Hippocampal formation (tissue), 2 donors: ENCODE results near the gene SLC41A3.

Experiments used
- DNase-seq, 2 donors: peaks; one replicate each; lab custom pipeline; 2025; lab: John Stamatoyannopoulos, UW

The SLC41A3 gene

DNA sequence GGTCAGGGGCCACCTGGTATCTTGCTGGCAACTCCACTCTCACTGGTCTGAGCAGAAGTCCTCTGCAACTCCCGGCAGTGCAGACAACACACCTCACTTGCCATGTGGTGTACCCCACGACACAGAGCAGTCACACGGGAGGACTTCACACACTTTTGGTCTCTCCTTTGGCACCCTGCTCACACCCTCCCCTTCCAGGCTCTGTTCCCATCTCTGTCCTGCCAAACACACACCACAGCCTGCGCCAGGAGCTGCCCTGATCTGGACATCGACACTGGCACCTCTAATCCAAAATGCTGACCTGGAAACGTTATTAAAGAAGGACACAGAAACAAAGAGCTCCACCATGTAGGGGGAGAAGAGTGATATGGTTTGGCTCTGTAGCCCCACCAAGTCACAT is 57.2 kb downstream of the SLC41A3 start:
- DNase-seq, result no peak

DNA sequence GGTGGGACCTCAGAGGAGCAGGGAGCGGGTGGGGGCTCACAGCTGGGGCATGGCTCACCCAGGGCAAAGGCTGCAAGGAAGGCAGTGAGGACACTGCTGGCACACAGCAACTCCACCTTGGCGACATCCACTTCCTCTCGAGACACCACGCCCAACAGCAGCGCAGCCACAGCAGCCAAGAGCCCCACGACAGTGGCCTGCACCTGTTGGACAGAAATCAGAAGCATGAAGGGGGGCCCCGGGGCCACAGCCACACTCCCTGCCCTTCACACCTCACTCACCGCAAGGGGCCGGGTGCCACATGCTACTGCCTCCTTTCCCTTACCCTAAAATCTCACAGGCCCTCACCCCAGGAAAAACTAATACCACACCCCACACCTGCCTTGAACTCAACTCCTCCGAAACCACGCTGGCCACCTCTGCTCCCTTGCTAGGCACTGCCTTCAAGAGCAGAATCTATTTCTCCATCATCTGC is 57.6 kb downstream of the SLC41A3 start:
- no peak for DNase-seq

DNA sequence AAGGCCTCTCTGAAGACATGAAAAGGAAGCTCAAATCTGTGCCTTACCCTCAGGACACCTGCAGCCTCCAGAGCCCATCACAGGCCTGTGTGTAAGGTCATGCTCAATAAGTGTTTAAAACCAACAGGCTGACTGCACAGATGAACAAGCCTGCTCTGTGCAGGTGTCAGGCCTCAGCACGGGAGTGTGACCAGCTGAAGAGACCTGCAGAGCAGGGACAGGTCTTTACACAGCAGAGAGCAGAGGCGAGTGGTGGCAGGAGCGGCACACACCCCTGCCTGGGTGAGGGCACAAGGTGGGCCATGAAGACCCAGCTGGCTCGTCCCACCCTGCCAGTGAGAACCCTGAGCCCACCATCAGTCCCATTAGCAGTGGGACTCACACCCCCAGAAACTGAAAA is 58.1 kb downstream of the SLC41A3 start:
- no peak for DNase-seq

DNA sequence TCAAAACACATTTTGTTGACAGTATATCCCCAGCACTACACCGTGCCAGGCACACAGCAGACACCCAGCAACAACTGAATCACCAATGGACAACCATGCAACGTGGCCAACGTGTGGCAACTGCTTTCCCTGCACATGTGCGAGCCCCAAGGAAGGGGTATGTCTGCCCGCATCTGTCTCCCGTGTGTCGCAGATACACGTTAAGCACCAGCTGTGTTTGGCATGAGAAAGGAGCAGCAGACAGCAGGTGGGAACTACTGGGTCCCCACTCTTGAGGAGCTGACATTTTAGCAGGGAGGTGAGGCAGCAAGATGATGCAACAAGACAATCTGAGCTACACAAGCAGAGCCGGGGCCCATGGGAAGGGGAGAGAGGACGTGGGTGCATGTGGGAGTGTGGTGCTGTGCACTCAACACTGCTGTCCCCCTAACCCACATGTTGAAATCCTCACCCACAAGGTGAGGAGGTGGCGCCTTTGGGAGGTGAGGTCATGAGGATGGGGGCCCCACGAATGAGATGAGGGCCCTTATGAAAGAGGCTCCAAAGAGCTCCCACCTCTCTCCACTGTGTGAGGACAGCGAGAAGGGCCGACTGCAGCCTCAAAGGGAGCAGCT is 58.7 kb downstream of the SLC41A3 start:
- DNase-seq, result no peak

DNA sequence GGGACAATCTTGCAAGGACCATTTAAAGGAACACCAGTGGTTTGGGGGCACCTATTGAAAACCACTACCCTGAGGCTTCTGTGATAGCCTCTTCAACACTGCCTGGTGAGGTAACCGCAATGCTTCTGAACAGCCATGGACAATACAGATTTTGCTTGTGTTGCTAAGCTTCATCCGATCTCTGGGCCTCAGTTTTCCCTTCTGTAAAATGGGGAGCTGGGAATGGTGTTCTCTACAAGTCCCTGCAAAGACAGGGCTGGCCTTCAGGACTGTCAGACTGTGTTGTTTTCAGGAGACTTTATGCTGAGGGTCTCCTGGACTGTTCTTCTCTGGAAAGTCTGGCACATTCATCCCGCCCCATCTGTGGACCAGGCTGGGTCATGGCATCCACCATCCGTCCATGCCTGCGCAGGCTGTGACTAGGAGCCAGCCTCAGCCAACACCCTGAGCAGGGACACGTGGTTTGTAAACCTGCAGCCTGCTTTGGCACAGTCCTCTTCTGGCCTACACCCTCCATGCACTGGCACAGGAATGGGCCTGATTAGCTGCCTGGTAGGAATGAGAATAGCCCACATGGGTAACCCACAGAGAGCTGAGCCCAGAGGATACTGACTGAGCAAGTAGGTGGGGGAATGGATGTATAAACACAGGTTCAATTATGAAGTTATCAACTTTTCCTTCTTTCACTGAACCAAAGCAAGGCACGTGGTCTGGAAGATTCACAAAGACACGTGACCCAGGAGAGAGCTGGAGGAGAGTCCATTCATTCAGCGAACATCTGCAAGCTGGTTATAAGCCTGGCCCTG is 59.7 kb downstream of the SLC41A3 start:
- no peak for DNase-seq

DNA sequence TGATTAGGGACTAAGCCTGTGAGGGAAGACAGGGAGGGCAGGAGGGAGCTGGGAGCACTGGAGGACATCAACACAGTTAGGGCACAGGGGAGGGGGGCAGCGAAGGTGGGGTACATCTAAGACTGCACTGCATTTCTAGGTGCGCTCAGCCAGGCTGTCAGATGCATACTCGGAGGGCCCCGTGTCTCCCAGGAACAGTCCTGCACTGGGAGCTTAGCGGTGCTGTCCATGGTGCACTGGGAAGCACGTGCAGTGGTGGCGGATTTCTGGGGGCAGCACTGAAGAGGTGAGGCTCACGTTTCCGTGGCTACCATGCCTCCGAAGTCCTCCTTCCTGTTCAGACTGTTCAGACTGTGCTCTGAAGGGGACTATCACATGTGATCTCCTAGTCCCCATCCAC is 60.5 kb downstream of the SLC41A3 start:
- no peak for DNase-seq

DNA sequence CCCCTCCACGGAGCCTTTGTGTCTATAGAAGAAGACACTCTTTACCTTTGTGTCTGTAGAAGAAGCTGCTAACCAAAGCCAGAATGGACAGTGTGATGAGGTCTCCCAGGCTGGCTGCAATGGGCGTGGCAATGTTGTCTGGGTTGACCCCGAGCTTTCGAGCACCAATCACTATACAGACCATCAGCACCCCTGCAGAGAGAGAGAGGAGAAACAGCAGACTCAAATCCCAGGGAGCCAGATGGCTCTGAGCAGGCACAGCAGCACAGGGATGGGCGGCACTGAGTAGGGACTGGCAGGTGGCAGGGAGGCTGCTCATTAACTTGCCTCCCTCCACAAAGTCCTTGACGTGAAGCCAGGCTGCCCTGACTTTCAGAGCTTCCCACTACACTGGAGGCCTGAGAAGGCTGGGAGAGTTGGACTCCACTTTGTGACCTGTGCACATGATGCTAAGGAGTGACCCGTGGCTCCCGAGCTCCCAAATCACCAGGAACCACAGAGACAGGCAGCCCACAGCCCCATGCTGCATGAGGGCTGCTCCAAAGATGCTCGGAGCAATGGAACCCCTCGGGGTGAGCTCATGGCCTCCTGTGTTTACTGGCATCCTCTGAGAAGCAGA is 61.1 kb downstream of the SLC41A3 start:
- no peak for DNase-seq

DNA sequence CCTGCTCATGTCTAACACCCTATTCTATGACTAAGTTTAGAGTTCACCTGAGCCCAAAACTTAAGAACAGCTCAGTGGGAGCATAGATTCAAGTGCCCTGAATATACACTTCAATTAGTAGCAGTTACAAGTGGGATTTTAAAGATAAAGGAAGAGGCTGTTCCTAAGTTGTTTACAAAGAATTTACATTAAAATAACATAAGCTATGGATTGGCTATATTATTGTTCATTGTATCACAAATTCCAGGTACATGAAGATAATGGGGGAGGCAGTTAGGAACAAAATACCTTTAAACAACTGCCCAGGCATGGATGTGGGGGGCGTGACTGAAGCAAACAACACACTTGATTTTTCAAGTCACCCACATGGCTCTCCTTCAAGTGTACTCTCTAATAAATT is 62.2 kb downstream of the SLC41A3 start:
- DNase-seq, result no peak

DNA sequence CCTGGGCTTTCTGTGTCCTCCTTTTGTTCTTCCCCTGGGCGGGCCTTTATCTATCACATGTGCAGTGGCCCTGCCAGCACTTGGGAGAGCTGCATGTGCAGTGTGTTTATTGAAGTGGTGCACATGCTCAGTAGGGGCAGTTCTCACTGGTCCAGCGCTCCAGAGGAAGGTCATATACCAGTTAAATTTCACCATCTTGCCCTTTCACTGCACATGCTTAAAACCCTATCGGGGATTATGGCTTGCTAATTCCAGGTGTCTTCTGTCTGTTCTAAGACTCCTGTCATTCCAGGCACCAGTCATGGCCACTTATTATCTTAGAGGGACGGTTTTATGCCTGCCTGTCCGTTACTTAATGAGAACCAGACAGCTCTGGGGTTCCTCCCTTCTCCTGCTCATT is 62.7 kb downstream of the SLC41A3 start:
- no peak for DNase-seq

DNA sequence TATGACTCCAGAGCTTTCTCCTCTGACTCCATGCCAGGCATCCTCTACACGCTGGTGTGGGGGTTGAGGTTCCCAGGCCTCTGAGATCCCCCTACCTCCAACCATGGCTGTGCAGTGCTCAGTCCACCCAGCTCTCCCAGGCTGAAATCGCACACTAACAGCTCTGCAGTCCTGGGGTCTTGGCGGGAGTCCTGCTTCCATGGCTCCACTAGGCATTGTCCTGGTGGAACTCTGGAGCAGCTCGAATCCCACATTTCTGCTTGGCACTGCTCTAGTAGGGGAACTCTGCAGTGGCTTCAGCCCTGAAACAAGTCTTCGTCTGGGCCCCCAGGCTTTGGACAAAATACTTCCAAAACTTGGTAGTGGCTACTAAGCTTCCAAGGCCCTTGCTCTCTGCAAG is 64.2 kb downstream of the SLC41A3 start:
- DNase-seq, result no peak

DNA sequence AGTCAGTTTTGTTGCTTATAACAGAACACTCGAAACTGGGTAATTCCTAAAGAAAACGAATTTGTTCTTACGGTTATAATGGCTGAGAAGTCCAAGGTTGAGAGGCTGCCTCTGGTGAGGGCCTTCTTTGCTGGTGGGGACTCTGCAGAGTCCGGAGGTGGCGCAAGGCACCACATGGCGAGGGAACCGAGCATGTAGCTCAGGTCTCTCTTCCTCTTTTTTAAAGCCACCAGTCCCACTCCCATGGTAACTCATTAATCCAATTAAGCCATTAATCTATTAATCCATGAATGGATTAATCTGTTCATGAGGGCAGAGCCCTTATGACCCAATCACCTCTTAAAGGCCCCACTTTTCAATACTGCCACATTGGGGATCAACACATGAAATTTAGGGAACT is 64.9 kb downstream of the SLC41A3 start:
- DNase-seq, result no peak

DNA sequence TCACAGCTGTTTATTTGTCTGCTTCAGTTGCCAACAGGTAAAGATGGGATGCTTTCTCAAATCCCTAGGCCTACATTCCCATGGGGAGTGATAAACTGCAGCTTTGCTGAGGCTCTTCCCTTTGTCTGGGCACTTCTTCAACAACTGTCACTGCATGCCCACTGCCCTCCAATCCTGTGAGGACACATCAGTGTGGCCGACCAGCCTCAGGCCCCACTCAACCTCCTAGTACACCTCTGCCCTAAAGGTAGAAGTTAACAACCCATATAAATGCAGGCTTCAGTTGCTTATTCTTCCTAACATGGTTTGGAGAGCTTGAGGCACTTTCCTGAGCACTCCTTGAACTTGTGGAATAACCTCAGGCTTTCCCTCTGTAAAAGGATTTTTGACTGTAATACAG is 65.4 kb downstream of the SLC41A3 start:
- no peak for DNase-seq

DNA sequence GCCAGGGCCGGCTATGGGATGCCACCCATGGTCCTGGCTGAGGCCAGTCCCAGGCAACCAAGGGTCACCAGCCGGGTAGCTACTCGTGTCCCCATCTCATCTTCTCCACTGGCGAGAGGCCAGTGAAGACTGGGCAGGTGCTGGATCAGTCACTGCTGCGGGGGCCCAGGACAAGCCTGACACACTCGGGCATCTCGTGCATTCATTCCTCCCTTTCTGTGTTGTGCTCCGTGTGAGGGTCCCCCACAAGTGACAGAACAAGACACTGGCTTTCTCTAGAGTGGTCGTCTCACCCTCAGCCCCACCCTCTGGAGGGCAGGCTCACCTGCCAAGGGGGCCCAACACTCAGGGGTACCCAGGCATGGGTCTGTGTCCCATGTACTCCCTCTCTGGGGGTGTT is 66.6 kb downstream of the SLC41A3 start:
- DNase-seq, result no peak

DNA sequence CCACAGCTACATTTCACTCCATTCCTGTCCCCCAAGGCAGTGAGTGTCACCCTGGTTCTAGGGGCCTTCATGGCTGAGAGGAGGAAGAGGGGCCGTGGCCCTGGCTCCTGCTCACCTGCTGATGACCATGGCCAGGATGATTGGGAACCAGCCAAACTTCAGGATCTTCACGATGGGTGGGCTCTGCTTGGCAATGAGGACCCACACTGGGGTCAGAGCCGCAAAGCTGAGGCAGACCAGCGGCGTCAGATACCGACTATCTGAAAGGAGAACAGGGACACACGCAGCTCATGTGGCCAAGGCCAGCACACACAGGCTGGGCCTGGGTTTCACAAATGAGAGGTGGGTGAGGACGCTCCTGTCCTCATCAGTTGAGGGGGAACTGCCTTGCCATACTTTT is 67.3 kb downstream of the SLC41A3 start:
- DNase-seq, result no peak

DNA sequence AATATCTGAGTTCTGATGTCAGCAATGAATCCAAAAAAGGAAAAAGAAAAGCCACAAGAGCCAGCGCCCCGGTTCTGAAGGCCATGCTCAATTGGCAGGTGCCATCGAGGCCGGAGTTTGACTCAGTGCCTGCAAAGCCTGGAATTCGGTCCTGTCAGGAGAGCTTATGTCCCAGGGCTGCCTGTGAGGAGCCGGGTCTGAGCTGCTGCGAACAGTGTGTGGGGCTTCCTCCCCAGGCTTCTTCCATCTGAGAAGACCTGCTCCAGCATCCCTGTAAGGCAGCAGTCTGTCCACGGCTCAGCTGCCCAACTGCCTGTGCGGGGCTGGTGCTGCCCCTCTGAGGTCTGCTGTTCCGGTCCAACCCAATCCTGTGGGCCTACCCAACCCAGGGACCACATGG is 68.8 kb downstream of the SLC41A3 start:
- DNase-seq, result no peak

DNA sequence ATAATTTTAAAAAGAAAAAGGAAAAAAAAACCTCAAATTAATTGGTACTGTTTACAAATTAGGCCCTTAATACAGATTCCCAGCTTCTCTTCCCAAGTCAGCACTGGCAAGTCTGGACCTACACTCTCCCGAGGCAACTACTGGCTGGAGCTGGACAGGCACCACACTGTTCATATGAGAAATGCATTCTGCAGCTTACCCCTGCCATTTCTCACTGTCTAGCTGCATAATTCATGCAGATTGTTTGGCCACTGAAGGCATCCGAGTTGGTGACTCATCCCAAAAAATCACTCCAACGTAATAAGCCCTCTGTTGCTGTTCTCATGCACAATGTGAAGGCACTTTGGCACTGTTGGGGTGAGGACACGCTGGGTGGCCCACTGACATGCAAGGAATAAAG is 69.7 kb downstream of the SLC41A3 start:
- no peak for DNase-seq

DNA sequence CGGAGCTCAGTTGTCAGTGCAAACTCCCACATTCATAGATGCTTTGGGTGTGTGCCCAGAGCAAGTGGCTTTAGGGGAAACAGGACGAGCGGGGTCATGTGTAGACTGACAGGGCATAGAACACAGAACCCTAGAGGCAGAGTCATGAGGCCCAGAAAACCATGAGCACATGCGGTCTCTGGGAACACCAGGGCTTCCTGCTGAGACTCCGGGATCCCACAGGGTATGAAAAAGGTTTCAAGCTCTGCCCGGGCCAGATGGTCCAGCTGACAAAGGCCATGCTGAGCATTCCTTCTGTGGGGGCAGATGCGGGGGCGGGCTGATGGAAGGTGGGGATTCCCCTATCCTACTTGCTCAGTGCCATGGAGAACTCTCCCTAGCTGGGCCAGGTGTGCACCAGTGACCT is 70.2 kb downstream of the SLC41A3 start:
- no peak for DNase-seq

DNA sequence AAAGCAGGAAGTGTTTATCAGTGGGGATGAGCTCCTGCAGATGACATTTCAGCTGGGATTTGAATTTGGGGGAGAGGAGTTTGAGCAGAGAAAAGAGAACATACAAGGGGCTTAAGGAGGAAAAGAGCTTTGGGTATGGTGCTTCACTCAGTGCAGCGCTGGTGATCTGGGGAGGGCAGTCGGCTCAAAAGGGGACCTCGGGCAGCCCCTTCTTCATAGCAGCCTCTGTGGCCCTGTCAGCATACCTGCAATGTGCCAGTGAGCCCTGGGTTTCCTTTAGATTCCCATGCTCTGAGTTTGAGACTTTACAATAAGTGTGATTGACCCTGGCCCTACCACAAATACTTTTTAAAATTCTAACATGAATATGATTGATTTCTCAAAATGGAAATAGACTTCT is 74.7 kb downstream of the SLC41A3 start:
- DNase-seq, result no peak

DNA sequence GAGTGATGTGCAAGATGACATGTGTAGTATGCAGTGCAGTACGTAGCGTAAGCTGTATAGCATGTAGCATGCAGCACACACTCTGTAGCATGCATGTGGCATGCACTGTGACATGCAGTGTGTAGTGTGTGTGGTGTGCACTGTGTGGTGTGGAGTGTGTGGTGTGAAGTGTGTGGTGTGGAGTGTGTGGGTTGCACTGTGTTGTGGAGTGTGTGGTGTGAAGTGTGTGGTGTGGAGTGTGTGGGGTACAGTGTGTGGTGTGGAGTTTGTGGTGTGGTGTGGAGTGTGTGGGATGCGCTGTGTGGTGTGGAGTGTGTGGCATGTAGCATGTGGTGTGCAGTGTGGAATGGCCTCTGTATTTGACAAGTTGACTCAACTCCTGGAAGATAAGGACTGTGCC is 75.7 kb downstream of the SLC41A3 start:
- DNase-seq, result no peak

DNA sequence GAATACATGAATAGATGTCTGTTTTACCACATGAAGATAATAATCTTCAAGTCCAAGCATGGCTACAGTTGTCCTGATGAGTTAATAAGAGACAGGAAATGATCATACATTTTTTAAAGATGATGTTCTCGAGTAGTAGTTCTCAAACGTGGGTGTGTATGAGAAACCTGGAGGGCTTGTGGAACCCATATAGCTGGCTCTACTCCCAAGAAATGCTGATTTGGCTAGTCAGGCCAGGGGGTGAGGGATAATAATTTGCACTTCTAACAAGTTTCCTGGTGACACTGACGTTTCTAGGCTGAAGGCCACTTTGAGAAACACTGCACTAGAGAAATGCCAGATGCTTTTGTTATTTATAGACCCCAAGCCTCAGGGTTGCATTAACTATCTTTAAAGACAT is 78.0 kb downstream of the SLC41A3 start:
- no peak for DNase-seq

DNA sequence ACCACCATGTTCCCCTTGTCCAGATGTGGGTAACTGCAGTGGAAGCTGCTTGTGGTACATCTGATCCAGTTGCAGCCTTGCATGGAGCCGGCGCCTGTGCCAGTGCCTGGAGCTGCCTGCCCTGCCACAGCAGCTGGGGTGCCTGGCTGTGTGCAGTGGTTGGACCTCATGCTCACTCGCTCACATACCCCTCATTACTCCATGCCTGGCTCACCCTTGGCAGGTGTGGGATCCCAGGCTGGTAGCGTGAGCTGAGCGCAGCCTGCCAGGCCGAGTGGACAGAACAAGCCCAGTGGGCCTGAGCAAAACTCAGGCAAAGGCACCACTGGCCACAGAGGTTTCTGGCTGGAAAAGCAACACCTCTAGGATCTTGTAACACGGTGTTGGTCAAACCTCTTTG is 79.2 kb downstream of the SLC41A3 start:
- DNase-seq, result no peak

DNA sequence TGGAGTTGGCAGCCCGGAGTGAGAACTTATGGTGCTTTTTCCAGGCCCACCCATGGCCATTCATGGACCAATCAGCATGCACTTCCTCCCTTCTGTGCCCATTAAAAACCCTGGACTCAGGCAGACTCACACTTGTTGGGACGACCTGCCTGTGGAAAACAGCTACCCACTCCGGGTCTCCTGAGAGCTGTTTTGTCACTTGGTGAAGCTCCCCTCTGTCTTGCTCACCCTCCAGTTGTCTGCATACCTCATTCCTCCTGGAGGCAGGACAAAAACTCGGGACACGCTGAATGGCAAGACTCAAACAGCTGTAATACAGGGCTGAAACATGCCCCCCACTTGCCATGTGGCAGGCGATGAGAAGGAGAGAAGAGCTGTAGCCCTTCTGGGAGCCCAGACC is 79.7 kb downstream of the SLC41A3 start:
- no peak for DNase-seq

DNA sequence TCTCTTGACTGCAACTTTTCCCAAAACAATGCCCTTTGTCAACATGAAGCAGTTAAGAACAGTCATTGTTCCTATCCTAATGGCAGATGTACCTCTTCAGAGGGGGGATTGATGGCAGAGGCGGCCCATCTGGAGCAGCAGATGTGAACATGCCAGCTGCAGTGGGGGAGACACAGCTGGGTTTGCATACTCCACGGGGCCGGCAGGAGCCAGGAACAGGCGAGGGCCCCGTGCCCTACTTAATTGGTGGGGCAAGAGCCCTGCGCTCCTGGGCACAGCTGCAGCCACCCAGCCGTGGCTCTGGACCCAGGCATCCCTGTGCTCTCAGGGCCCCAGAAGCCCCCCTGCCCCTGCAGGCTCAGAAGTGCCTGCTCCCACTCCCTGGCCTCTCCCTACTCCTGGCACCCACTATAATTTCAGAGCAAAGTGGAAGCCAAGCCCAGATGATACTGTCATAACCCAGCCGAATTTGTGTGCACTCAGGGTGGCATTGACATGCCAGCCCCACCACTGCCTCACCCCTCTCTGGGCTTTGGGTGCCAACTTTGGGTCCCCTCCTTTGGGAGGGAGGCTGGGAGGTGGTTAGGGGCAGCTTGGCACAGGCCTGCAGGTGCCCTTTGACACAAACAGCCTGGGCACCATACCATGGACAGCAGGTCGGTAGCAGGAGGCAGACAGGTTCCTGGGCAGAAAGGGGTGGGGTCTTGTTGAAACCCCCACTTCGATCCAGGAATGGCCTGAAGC is 80.3 kb downstream of the SLC41A3 start:
- no peak for DNase-seq
